ENCODE measurements around the gene PTPN1. TPM values are rescaled to one million over a fixed set of nuclear protein-coding genes. Genes with fewer than 3 reads are reported as not detected.

Gene PTPN1
- total RNA-seq, 1 donor from 2014 or later = 26.0 TPM

DNA sequence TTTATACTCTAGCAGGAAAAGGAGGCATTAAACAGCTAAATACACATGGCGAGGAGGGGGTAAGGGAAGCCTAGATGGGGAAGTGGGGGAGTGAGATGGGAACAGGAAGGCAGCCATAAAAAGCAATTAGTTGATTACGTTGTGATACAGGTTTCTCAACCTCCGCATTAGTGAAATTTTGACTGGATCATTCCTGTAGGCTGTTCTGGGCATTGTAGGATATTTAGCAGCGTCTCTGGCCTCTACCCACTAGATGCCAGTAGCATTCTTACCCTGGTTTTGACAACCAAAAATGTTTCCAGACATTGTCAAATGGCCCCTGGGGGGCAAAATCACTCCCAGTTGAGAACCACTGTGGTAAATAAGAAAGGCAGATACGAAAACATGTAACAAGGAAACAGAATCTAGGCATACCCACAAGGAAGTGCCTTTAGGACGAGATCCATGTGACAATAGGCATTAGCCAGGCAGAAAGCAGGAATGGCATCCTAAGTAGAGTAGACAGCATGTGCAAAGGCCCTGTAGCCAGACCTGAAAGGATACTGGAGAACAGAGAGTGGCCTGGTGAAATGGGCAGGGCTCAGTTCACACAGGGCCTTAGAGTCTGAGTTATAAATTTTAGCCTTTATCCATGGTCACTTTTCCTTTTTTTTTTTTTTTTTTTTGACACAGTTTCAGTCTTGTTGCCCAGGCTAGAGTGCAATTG lies 25.8 kb upstream of the PTPN1 start:
- no peak overlapping the region for H3K27ac Mint-ChIP-seq
- H3K36me3 Mint-ChIP-seq (ENCODE audit: insufficient read depth) = no peaks in the 10 kb centered on the region
- no peak for DNase-seq (ENCODE audit: low spot score, unreplicated experiment)
- no peak overlapping the region for H3K4me3 Mint-ChIP-seq (ENCODE audit: low read depth)
- peaks cover 2% of the 10 kb centered on the region for H3K27me3 Mint-ChIP-seq
- peaks cover 2% of the 10 kb centered on the region for H3K4me1 Mint-ChIP-seq (ENCODE audit: low read depth)
- H3K9me3 Mint-ChIP-seq (ENCODE audit: low read depth) = no peaks in the 10 kb centered on the region
- TF ChIP-seq, protein P1, sequence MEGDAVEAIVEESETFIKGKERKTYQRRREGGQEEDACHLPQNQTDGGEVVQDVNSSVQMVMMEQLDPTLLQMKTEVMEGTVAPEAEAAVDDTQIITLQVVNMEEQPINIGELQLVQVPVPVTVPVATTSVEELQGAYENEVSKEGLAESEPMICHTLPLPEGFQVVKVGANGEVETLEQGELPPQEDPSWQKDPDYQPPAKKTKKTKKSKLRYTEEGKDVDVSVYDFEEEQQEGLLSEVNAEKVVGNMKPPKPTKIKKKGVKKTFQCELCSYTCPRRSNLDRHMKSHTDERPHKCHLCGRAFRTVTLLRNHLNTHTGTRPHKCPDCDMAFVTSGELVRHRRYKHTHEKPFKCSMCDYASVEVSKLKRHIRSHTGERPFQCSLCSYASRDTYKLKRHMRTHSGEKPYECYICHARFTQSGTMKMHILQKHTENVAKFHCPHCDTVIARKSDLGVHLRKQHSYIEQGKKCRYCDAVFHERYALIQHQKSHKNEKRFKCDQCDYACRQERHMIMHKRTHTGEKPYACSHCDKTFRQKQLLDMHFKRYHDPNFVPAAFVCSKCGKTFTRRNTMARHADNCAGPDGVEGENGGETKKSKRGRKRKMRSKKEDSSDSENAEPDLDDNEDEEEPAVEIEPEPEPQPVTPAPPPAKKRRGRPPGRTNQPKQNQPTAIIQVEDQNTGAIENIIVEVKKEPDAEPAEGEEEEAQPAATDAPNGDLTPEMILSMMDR (IDR thresholded peaks at IDR 0.05; ENCODE audit: unreplicated experiment) = no peak

DNA sequence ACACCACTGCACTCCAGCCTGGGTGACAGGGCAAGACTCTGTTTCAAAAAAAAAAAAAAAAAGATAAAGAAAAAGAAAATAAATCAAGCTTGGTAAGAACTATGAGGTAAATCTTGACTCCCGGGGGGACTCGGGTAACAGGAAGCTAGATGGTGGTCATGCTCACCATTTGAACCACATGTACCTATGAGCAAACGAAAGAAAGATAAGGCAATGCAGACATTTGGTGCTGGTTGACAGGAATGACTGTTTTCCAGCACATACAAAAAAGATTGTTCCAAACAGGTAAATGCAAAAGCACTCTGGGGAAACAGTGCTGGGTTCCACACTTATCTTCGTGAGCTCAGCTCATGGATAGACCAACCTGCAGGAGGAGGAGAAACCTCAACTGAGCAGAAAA lies 22.8 kb upstream of the PTPN1 start:
- TF ChIP-seq, protein P1 (IDR thresholded peaks at IDR 0.05; ENCODE audit: unreplicated experiment) = no peak
- peaks cover 2% of the 10 kb centered on the region for H3K4me1 Mint-ChIP-seq (ENCODE audit: low read depth)
- no peaks in the 10 kb centered on the region for H3K36me3 Mint-ChIP-seq (ENCODE audit: insufficient read depth)
- no peaks in the 10 kb centered on the region for H3K9me3 Mint-ChIP-seq (ENCODE audit: low read depth)
- no peak overlapping the region for H3K27ac Mint-ChIP-seq
- H3K27me3 Mint-ChIP-seq = peaks cover 2% of the 10 kb centered on the region
- DNase-seq (ENCODE audit: low spot score, unreplicated experiment) = no peak
- H3K4me3 Mint-ChIP-seq (ENCODE audit: low read depth) = no peak overlapping the region

DNA sequence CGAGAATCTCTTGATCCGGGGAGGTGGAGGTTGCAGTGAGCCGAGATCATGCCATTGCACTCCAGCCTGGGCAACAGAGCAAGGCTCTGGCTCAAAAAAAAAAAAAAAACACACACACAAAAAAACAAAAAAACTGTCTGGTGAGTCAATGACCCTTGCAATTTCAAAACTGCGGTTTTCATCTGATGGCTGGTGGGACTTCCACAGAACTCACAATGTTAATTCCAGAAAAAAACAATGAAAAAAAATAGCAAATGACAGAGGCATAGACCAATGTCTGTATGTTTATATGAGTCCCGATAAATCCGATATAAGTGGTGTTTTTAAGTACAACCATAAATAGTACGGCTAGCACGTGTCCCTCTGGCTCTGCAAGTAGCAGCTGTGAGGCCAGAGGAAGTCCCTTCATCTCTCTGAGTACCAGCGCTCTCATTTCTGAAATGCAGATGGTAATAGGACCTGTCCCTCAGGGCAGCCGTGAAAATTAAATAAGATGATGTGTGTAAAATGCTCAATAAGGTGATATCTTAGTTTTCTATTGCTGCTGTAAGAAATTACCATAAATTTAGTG lies 21.9 kb upstream of the PTPN1 start:
- Mint-ChIP-seq H3K36me3 (ENCODE audit: insufficient read depth) (no peaks in the 10 kb centered on the region), H3K4me1 (ENCODE audit: low read depth) (peaks cover 2% of the 10 kb centered on the region), H3K4me3 (ENCODE audit: low read depth) (no peak overlapping the region), H3K9me3 (ENCODE audit: low read depth) (no peaks in the 10 kb centered on the region), H3K27me3 (peaks cover 2% of the 10 kb centered on the region), H3K27ac (no peak overlapping the region)
- TF ChIP-seq, protein P1 (IDR thresholded peaks at IDR 0.05; ENCODE audit: unreplicated experiment) = no peak
- DNase-seq (ENCODE audit: low spot score, unreplicated experiment) = no peak

DNA sequence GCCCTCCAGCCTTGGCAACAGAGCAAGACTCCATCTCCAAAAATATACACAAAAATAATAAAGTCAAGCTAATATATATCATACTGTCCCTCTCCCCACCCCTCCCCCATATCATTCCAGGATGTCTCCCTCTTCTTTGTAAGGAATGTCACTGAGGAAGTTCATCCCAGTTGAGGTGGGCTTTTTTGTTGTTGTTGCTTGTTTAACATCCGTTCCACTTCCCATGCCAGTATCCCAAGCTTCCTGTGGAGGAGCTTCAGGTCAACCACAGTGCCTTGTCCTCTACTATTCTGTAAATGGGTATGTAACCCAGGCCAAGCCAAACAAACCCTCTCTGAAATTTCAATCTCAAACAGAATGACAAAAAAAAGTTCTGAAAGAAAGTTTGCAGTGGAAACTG lies 19.0 kb upstream of the PTPN1 start:
- no peak overlapping the region for H3K27ac Mint-ChIP-seq

DNA sequence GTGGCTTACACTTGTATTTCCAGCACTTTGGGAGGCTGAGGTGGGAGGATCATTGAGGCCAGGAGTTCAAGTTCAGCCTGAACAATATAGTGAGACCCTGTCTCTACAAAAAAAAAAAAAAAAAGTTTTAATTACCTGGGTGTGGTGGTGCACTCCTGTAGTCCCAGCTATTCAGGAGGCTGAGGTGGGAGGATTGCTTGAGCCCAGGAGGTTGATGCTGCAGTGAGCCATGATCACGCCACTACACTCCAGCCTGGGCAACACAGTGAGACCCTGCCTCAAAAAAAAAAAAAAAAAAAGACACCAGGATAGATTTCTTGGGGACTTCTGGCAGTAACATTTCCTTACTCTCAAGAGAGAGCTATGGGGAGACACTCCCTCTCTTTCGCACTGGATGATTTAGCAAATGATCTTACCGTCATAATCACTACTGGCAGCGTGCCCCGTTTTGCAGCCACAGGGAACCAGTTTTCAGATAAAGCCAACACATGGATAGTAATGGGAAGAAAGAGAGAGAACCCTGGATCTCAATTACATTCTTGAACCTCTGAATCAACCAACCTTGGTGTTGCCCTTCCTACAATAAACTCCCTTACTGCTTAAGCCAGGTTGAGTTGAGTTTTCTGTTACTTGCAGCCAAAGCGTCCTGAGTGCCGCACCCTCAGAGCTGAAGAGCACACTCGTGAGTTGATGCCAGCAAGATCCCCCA lies 18.1 kb upstream of the PTPN1 start:
- no peak for DNase-seq (ENCODE audit: low spot score, unreplicated experiment)
- TF ChIP-seq, protein P1 (IDR thresholded peaks at IDR 0.05; ENCODE audit: unreplicated experiment) = no peak
- peaks cover 2% of the 10 kb centered on the region for H3K4me1 Mint-ChIP-seq (ENCODE audit: low read depth)
- H3K36me3 Mint-ChIP-seq (ENCODE audit: insufficient read depth) = no peaks in the 10 kb centered on the region
- no peaks in the 10 kb centered on the region for H3K9me3 Mint-ChIP-seq (ENCODE audit: low read depth)
- no peak overlapping the region for H3K27ac Mint-ChIP-seq
- no peak overlapping the region for H3K4me3 Mint-ChIP-seq (ENCODE audit: low read depth)
- H3K27me3 Mint-ChIP-seq = peaks cover 3% of the 10 kb centered on the region

More for the DNA sequence above, 19.0 kb upstream of the PTPN1 start:
- Mint-ChIP-seq H3K27me3 (peaks cover 3% of the 10 kb centered on the region), H3K4me3 (ENCODE audit: low read depth) (no peak overlapping the region), H3K36me3 (ENCODE audit: insufficient read depth) (no peaks in the 10 kb centered on the region), H3K9me3 (ENCODE audit: low read depth) (no peaks in the 10 kb centered on the region), H3K4me1 (ENCODE audit: low read depth) (peaks cover 2% of the 10 kb centered on the region)
- DNase-seq (ENCODE audit: low spot score, unreplicated experiment) = no peak
- TF ChIP-seq, protein P1 (IDR thresholded peaks at IDR 0.05; ENCODE audit: unreplicated experiment) = no peak
